Spleen (tissue), 11 donors: ENCODE data around the gene ME3. TPM values are rescaled to one million over a fixed set of nuclear protein-coding genes. Genes with fewer than 3 reads are reported as not detected.

Experiments
- DNase-seq: peaks from one replicate; pipeline ENCODE4 v3.0.0-alpha.2; 2020
- H3K27ac ChIP-seq, 8 donors: fragments of 200-600 bp; sonication (generic) in 7 of 8; 1 replicate in 4 of 8; 2 replicates in 4 of 8; pipeline versions ENCODE4 v1.5.0 to v1.8.0; 2016 to 2021; ENCODE audit warnings: inconsistent platforms in 4 of 8, mild to moderate bottlenecking in 4 of 8, moderate library complexity in 1 of 8
- H3K27me3 ChIP-seq, 7 donors: fragments of 200-600 bp; sonication (generic) in 6 of 7; replicated peaks in 1 of 7; 1 replicate in 4 of 7; 2 replicates in 3 of 7; pipeline versions ENCODE4 v1.5.0 to v1.8.0; 2016 to 2021; ENCODE audit warnings: inconsistent platforms in 3 of 7, mild to moderate bottlenecking in 1 of 7
- H3K36me3 ChIP-seq, 6 donors: fragments of 200-600 bp; sonication (generic) in 5 of 6; 1 replicate in 4 of 6; 2 replicates in 2 of 6; pipeline versions ENCODE4 v1.5.0 to v1.8.0; 2016 to 2021; ENCODE audit warnings: inconsistent platforms in 2 of 6
- H3K4me1 ChIP-seq, 6 donors: fragments of 200-600 bp; sonication (generic) in 5 of 6; 1 replicate in 3 of 6; 2 replicates in 3 of 6; pipeline versions ENCODE4 v1.5.0 to v1.8.0; 2016 to 2021; ENCODE audit warnings: inconsistent platforms in 3 of 6
- H3K4me3 ChIP-seq, 8 donors: fragments of 200-600 bp; sonication (generic) in 7 of 8; 1 replicate in 4 of 8; 2 replicates in 4 of 8; pipeline versions ENCODE4 v1.5.0 to v1.8.0; 2016 to 2021; ENCODE audit warnings: inconsistent platforms in 4 of 8, mild to moderate bottlenecking in 4 of 8, moderate library complexity in 2 of 8
- H3K9me3 ChIP-seq, 8 donors: fragments of 200-600 bp; sonication (generic) in 7 of 8; 1 replicate in 4 of 8; 2 replicates in 4 of 8; pipeline versions ENCODE4 v1.5.0 to v1.8.0; 2016 to 2021; ENCODE audit warnings: inconsistent platforms in 4 of 8
- POLR2A ChIP-seq, 3 donors: fragments of 450-650 bp; IDR thresholded peaks; one replicate each; pipeline ENCODE4 v1.5.1; 2017; ENCODE audit warnings: antibody characterized with exemption in 3 of 3, mild to moderate bottlenecking in 1 of 3
- POLR2AphosphoS5 ChIP-seq, 3 donors: sonication (generic); formaldehyde crosslinking; IDR thresholded peaks; one replicate each; pipeline ENCODE4 v1.5.1; 2017; ENCODE audit warnings: antibody characterized with exemption in 3 of 3
- WGBS, 5 donors: extraction: QIAGEN DNeasy Blood & Tissue Kit in 3 of 5; methylation state at CpG; one replicate each; pipeline versions ENCODE4 v1.1.5 to v1.1.7; 2013 to 2018; 5-methylcytosine and 5-hydroxymethylcytosine counted together
- intact Hi-C: fragments of 100-400 bp; cut with DNase I; formaldehyde crosslinking; loops from one replicate; pipeline ENCODE4 v1.15.0; 2023; ENCODE audit warnings: low total_unique reads
- polyA plus RNA-seq, 3 donors: library from polyadenylated mRNA; stranded (reverse); fragments of 200-250 nt; gene quantifications; one replicate each; pipeline ENCODE4 v1.2.1, GENCODE V29; 2013
- total RNA-seq, 7 donors: library from RNA; depleted of rRNA in 3 of 7; stranded (reverse); fragments of >200 nt in 3 of 7; fragmentation: NEBNext Ultra II Directional in 4 of 7; extraction: Animal tissue kit (Norgen Biotek cat#: 25700) in 4 of 7; gene quantifications; one replicate each; pipeline versions ENCODE4 v1.1.0 to v1.2.1, GENCODE V29; 2016 to 2021
- TF ChIP-seq, protein P1 (sequence below), 11 experiments: fragments of 200-600 bp in 7 of 11; fragments of 450-650 bp in 4 of 11; sonication (generic) in 4 of 11; IDR thresholded peaks in 8 of 11; conservative IDR thresholded peaks in 3 of 11; 1 replicate in 7 of 11; 2 replicates in 4 of 11; pipeline versions ENCODE4 v1.4.0 to v1.8.0; 2016 to 2021; ENCODE audit warnings: antibody characterized with exemption in 11 of 11, inconsistent platforms in 4 of 11, mild to moderate bottlenecking in 1 of 11
- donor health status: healthy with polysubstance abuse.
- donor health status: DM: no; HTN: no; CAD: no; lungs with moderate emphysema.
- donor health status: DM: no; HTN: no; CAD: no.
- donor health status: Bipolar disorder and iron deficiency.
- donor health status: healthy.
- donor health status: DM: no; HTN: no; CAD: no.
- donor health status: DM: yes; HTN: yes; CAD: no.

Gene ME3
- total and polyA plus RNA-seq, 10 donors, result 6.4 to 25.9 (median 18.3) TPM

GRCh38 chr11:86510097-86510496 is 162.3 kb downstream of the ME3 start:
- no peak for DNase-seq
- Histone ChIP-seq H3K27ac (no peak overlapping the region), H3K36me3 (no peaks in the 10 kb centered on the region), H3K4me3 (no peak overlapping the region), H3K4me1 (peaks cover 0 to 26% (median 22%) of the 10 kb centered on the region in 6 donors), H3K27me3 (no peaks in the 10 kb centered on the region), H3K9me3 (peaks cover 0 to 6% (median 0%) of the 10 kb centered on the region in 8 donors)
- 88 to 95% (median 92%) methylated on average over 2 of the region's 2 CpGs for WGBS, 5 donors
- TF ChIP-seq, protein P1, sequence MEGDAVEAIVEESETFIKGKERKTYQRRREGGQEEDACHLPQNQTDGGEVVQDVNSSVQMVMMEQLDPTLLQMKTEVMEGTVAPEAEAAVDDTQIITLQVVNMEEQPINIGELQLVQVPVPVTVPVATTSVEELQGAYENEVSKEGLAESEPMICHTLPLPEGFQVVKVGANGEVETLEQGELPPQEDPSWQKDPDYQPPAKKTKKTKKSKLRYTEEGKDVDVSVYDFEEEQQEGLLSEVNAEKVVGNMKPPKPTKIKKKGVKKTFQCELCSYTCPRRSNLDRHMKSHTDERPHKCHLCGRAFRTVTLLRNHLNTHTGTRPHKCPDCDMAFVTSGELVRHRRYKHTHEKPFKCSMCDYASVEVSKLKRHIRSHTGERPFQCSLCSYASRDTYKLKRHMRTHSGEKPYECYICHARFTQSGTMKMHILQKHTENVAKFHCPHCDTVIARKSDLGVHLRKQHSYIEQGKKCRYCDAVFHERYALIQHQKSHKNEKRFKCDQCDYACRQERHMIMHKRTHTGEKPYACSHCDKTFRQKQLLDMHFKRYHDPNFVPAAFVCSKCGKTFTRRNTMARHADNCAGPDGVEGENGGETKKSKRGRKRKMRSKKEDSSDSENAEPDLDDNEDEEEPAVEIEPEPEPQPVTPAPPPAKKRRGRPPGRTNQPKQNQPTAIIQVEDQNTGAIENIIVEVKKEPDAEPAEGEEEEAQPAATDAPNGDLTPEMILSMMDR (IDR thresholded peaks at IDR 0.05 in 8 of 11, conservative IDR thresholded peaks at IDR 0.05 in 3 of 11), result no peak
- TF ChIP-seq POLR2A (IDR thresholded peaks at IDR 0.05), result no peak
- no peak for TF ChIP-seq POLR2AphosphoS5 (IDR thresholded peaks at IDR 0.05)
- intact Hi-C loops, result no loop called here

GRCh38 chr11:86509588-86509974 is 162.8 kb downstream of the ME3 start:
- no peak for DNase-seq
- no peak overlapping the region for H3K27ac ChIP-seq
- no peak overlapping the region for H3K4me3 ChIP-seq
- TF ChIP-seq, protein P1 (IDR thresholded peaks at IDR 0.05 in 8 of 11, conservative IDR thresholded peaks at IDR 0.05 in 3 of 11), result no peak
- TF ChIP-seq POLR2A (IDR thresholded peaks at IDR 0.05), result no peak
- TF ChIP-seq POLR2AphosphoS5 (IDR thresholded peaks at IDR 0.05), result no peak
- H3K36me3 ChIP-seq, result no peaks in the 10 kb centered on the region
- no peaks in the 10 kb centered on the region for H3K27me3 ChIP-seq
- peaks cover 0 to 21% (median 19%) of the 10 kb centered on the region in 6 donors for H3K4me1 ChIP-seq
- intact Hi-C loops, result no loop called here
- WGBS, 5 donors, result 0 to 30% (median 2%) methylated on average over 2 of the region's 2 CpGs
- H3K9me3 ChIP-seq, result peaks cover 0 to 6% (median 0%) of the 10 kb centered on the region in 8 donors

DNA sequence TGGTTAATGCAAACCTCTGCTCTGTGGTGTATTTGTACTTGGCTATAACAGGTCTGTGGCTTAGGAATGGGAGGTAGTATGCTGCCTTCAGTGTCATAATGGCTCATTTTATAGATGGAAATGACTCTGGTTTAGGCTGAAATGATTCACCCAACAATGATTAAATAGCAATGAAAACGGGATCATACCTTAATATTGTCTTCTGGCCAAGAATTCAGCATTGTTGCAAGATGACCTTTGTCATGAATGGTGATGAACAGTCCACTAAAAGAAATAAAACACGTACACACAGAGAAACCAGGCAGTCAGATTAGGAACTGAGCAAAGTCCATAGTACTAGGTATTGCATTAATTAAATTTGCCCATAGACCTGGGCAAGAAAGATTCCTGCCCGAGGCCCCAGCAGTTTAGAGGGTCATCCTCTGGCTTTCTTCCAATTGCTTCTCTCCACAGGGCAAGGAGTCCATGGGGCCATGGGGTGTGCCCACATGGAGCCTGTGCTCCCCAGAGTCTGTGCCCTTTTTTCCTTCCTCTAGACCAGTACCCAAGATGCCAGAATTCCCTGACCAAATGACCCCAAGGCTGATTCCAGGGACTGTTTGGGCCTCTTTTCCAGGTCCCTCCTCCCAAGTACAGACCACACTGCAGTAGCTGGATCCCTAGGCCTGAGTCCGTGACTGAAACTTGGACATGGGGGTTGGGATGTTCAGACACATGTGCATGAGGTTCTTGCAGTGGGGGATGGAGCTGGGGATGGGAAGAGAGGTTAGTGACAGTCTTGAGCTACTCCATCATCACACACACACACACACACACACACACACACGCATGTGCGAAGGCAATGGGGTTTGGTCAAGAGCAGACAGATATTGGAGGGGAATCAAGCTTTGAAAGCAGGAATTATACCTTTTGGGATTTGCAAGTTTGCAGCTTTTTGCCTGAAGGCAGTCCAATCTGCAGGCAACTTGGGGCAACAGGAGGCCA is 163.5 kb downstream of the ME3 start:
- DNase-seq, result no peak
- Histone ChIP-seq H3K27ac (no peak overlapping the region), H3K9me3 (peaks cover 0 to 6% (median 0%) of the 10 kb centered on the region in 8 donors), H3K27me3 (no peaks in the 10 kb centered on the region), H3K4me1 (peaks cover 0 to 20% (median 14%) of the 10 kb centered on the region in 6 donors), H3K4me3 (no peak overlapping the region), H3K36me3 (no peaks in the 10 kb centered on the region)
- TF ChIP-seq POLR2AphosphoS5 (IDR thresholded peaks at IDR 0.05) (no peak), POLR2A (IDR thresholded peaks at IDR 0.05) (no peak)
- TF ChIP-seq, protein P1 (IDR thresholded peaks at IDR 0.05 in 8 of 11, conservative IDR thresholded peaks at IDR 0.05 in 3 of 11), result no peak
- WGBS, 5 donors, result 74 to 95% (median 82%) methylated on average over 6 of the region's 6 CpGs
- intact Hi-C loops, result no loop called here

DNA sequence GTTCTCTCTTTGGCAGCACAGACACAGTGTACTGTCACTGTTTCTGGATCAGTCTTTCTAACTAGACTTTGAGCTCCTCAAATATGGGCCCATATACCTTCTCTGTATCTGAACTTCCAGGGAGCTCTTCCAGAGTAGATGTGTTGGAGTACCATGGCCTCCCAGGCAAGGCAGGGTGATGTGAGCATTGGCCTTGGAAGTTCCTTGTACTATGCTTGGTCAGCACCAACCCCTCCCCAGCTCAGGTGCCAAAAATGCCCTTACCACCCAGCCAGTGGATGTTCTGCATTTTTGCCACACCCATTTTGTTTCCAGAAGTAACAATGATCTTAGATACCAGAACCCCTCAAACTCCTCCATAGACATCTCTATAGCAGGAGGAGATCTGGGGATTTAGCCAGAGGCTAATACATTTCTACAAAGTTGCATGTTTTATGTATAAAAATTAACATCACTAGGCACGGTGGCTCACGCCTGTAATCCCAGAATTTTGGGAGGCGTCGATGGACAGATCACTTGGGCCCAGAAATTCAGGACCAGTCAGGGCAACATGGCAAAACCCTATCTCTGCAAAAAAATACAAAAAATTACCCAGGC is 165.1 kb downstream of the ME3 start:
- intact Hi-C loops, result no loop called here
- Histone ChIP-seq H3K4me1 (peaks cover 0 to 16% (median 9%) of the 10 kb centered on the region in 6 donors), H3K36me3 (no peaks in the 10 kb centered on the region), H3K9me3 (peaks cover 0 to 6% (median 0%) of the 10 kb centered on the region in 8 donors), H3K4me3 (no peak overlapping the region), H3K27ac (no peak overlapping the region), H3K27me3 (no peaks in the 10 kb centered on the region)
- TF ChIP-seq, protein P1 (IDR thresholded peaks at IDR 0.05 in 8 of 11, conservative IDR thresholded peaks at IDR 0.05 in 3 of 11), result no peak
- TF ChIP-seq POLR2AphosphoS5 (IDR thresholded peaks at IDR 0.05) (no peak), POLR2A (IDR thresholded peaks at IDR 0.05) (no peak)
- DNase-seq, result no peak
- WGBS, 5 donors, result 95 to 99% (median 98%) methylated on average over 4 of the region's 4 CpGs
